Fibroblast of skin of left quadriceps (primary cell): ENCODE data around the gene ALOX5AP.

ENCODE experiments used
- DNase-seq, 2 experiments: peaks; one replicate each; pipeline ENCODE4 v3.0.0-alpha.2; 2013; ENCODE audit warnings: low read depth in 2 of 2

The ALOX5AP gene

GRCh38 chr13:30759748-30760147 is 24.4 kb downstream of the ALOX5AP start:
- no peak for DNase-seq

DNA sequence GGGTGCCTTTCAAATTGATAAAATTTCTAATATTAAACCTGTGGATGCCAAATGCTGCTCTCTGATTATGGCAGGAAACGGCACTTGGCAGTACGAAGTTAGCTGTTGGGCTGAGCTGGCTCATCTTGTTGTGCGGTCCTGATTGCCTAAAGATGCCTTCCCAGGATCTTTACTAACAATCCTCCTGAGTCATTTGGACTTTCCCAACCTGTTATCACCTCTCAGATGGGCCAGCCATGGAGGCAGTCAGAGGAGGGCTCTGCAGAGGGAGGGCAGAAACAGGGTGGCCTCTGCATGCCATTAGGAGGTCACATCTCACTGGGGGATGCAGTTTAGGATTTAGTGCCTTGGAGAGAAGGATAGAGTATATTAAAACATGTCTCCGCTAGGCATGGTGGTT is 27.3 kb downstream of the ALOX5AP start:
- no peak for DNase-seq

DNA sequence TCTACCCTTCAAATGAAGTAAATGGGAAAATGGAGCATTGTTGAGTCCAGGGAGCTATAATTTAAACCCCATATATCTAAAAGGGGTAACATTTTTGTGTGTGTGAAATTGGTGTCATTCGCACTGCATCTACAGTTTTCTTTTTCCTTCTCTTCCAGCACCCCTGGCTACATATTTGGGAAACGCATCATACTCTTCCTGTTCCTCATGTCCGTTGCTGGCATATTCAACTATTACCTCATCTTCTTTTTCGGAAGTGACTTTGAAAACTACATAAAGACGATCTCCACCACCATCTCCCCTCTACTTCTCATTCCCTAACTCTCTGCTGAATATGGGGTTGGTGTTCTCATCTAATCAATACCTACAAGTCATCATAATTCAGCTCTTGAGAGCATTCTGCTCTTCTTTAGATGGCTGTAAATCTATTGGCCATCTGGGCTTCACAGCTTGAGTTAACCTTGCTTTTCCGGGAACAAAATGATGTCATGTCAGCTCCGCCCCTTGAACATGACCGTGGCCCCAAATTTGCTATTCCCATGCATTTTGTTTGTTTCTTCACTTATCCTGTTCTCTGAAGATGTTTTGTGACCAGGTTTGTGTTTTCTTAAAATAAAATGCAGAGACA is 28.6 kb downstream of the ALOX5AP start:
- no peak for DNase-seq

DNA sequence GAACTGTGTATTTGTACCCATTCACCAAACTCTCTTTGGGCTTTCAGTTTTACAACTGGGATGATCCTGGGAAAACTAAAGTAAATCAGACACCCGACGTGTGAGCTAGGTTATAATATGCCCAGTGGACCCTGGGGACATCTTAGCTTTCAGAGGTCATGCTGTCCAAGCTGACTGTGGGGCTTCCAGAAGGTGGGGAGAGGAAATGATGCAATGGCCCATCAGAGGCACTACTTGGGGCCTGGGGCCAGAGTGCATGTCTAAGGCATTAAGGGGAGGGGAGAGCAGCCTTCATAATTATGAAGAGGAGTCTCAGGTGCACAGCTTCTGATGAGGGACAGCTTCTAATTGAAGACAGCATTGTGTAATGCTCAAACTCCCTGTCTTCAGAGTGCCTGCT is 30.9 kb downstream of the ALOX5AP start:
- no peak for DNase-seq

DNA sequence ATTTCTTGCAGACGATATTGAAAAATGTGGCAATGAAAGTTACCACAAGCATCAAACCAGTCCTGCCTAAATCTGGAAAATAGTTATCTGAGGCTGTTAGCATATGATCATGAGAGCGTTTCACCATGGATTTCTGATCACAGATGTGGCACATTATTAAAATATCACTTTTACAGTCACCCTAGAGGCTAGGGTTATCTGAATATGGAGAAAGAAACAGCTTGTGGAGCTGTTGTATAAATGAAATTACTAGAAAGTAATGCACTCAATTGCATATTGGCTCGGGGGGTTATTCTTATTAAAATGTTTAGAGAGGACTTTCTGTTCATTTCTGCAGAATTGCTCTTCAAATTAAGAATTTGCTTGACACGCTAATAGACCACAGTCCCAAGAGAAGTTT is 35.6 kb downstream of the ALOX5AP start:
- no peak for DNase-seq

GRCh38 chr13:30773561-30773960 is 38.2 kb downstream of the ALOX5AP start:
- DNase-seq: no peak

- DNase-seq: no peak
Observed at GRCh38 chr13:30774214-30774730, 38.9 kb downstream of the ALOX5AP start.

- no peak for DNase-seq
Observed at GRCh38 chr13:30776661-30777060, 41.3 kb downstream of the ALOX5AP start.

- DNase-seq: no peak
Observed at GRCh38 chr13:30779016-30779415, 43.7 kb downstream of the ALOX5AP start.

GRCh38 chr13:30779608-30780007 is 44.3 kb downstream of the ALOX5AP start:
- no peak for DNase-seq

DNA sequence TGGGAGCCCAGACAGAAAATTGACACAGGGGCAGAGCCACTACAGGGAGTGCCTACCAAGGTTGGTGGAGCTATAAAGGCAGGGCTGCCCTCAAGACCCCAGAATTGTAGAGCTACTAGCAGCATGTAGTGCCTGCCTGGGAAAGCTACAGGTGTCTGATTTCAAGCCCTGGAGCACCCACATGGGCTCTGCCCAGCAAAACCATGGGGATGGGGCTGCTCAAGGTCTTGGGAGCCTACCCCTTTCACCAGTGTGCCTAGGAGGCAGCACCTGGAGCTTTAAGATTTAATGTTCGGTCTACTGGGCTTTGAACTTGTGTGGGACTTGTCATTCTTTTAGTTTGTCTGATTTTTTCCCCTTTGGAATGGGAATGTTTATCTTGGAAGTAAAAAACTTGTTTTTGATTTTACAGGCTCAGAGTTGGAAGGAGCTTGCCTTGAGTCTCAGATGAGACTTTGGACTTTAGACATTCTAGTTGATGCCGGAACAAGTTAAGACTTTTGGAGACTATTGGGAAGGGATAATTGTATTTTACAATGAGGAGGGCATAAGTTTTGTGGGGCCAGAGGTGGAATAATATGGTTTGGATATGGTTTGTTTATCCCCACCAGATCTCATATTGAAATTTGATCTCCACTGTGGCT is 45.1 kb downstream of the ALOX5AP start:
- DNase-seq: no peak

- DNase-seq: no peak
Observed at GRCh38 chr13:30785191-30785850, 50.0 kb downstream of the ALOX5AP start.

- DNase-seq: no peak
Observed at GRCh38 chr13:30786648-30787047, 51.3 kb downstream of the ALOX5AP start.

DNA sequence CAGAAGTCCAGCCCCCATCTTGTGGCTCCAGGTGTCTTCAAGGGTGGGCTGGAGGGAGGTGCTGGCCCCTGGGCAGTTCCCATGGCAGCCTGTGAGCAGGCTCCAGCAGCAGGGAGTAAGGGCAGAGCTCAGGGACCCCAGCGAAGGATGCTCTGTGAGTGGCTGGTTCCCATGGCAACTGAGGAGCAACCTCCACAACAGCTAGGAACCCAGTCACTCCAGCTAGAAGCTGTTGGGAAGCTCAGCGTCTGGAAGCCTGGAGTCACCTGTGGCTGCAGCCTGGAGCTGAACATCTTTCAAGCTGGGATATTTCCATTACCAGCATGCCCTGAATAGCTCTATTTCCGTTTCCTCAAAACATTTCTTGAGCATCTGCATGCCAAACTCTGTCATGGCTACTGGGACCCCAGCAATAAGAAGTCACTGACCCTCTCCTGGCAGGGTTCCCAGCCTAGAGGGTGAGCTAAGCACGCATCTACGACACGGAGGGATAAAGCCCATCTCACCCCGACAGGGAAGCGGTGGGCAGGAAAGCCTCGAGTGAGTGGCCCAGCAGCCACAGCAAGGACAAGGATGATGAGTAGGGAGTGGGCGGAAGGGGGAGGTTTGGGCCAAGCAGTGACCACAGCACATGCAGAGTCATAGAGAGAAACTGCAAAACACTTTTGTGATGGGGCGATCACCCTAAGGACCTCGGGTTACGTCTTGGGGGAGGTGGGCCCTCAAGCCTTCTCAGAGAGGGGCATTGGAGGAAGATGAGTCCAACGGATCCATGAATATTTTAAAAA is 52.6 kb downstream of the ALOX5AP start:
- no peak for DNase-seq

- DNase-seq: no peak
Observed at GRCh38 chr13:30789166-30789862, 54.0 kb downstream of the ALOX5AP start.

DNA sequence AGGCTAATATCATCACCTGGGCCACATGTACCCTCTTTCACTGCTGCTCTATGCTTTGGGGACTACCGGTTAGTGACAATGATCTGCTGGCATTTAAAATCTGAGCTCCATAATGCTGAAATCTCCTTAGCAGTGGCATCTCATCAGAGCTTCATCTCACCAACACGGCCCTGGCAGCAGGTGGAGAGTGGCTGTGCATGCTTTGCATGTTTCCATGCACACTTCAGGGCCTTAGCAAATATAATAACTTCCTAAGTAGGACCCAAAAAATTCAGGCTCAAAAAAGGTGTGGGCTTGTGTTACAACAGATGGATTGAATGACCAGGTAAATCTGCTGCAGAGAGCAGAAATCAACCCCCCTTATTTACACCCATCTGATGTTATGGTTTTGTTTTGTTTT is 55.2 kb downstream of the ALOX5AP start:
- DNase-seq: no peak

DNA sequence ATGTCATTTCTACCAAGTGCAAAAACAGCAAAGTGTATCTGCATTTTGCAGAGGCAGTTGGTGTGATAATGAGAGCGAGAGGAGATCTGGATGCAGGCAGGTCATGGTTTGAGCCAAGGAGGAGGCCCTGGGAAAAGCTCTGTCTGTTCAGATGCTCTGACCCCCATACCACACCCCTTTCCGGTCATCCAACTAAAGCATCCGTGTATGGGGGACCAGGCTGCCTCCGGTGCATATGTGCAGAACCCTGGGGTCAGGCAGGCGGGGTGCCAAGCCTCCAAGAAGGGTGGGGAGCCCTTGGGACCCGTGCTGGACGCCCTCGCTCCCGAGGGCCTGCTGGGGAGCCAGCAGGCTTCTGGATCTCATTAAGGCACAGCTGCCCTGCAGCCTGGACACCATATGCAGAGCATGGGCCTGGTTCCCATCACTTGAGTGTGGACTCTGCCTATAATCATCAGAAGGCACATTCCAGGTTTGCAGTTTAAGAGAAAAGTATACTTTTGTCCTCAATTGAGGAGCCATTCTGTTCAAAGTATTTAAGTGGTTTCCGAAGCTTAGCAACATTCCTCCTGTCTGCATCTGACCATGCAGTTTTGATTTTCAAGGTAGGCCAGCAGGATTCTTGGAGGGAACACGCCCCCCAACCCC is 56.1 kb downstream of the ALOX5AP start:
- peak; percentile 39 to 45 for DNase-seq

DNA sequence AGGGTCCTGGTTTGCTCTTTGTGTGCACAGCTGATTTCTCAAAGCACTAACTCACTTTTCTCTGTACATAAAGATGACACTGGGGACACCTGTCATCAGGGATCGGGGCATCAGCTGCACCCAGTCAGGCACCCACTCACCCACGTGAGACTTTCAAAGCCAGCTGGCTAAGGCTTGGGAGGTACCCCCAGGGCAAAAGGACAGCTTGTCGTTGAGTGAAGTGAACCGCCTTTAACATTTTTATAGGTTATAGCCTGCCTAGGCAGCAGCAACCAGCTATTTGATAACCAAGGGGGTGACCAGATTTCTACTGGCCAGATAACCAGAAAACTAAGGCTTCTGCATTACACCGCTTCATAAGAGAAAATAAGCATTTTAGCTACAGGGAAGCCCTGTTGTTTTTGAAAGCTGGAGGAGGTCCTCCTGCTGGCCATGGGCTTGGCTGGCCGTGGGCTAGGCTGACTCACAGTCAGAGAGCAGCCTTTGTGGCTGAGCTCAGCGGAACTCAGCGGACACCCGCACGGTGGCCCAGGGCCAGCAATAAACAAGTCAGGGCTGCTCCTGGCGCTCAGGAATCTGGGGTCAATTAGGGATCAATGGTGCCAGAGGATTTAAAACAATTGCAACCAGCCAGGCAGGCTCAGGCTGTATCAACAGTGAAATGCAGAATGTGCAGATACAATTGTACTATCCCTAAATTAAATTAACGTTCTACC is 57.1 kb downstream of the ALOX5AP start:
- DNase-seq: peak; percentile 70 to 72

DNA sequence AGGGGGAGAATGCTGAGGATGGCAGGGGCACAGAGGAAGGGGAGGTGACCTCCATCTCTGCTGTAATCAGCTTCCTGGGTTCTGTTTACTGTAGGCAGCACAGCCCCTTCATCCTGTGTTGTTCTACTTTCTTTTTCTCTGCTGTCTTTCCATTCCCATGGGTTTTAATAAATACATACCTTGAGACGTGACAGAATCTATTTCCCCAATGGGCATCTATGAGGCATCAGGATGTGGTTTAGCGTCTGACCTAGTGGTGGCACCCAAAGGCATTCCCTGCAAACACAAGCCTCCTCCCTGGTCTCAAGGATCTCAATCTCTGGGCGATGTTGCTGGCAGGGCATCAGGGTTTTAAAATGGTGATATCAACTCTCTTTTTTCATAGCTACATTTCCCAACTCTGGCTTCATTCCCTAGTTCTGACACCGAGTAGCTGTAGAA is 60.8 kb downstream of the ALOX5AP start:
- no peak for DNase-seq
